Subcutaneous abdominal adipose tissue (tissue), 5 donors: ENCODE results near the gene WNK1.

ENCODE experiments used
- H3K27ac ChIP-seq: one replicate; pipeline ENCODE4 v1.7.0; 2013; ENCODE audit warnings: low read depth, mild to moderate bottlenecking, inconsistent platforms, low read length, moderate library complexity
- H3K27me3 ChIP-seq, 5 donors: one replicate each; pipeline ENCODE4 v1.7.0; 2013; ENCODE audit warnings: low read length in 5 of 5, inconsistent platforms in 1 of 5; ENCODE audit not compliant: control insufficient read depth in 5 of 5, insufficient read depth in 4 of 5
- H3K36me3 ChIP-seq, 5 donors: one replicate each; pipeline ENCODE4 v1.7.0; 2013; ENCODE audit warnings: low read length in 5 of 5; ENCODE audit not compliant: control insufficient read depth in 5 of 5, insufficient read depth in 5 of 5
- H3K4me1 ChIP-seq, 5 donors: one replicate each; pipeline ENCODE4 v1.7.0; 2013; ENCODE audit warnings: low read length in 5 of 5, mild to moderate bottlenecking in 3 of 5, moderate library complexity in 1 of 5; ENCODE audit not compliant: control insufficient read depth in 5 of 5, insufficient read depth in 5 of 5
- H3K4me3 ChIP-seq, 5 donors: one replicate each; pipeline ENCODE4 v1.7.0; 2013; ENCODE audit warnings: low read length in 5 of 5, low read depth in 1 of 5
- H3K9ac ChIP-seq, 5 donors: one replicate each; pipeline ENCODE4 v1.7.0; 2013; ENCODE audit warnings: low read length in 5 of 5, mild to moderate bottlenecking in 4 of 5, moderate library complexity in 3 of 5
- H3K9me3 ChIP-seq, 5 donors: one replicate each; pipeline ENCODE4 v1.7.0; 2013; ENCODE audit warnings: low read length in 5 of 5; ENCODE audit not compliant: control insufficient read depth in 5 of 5
- donor health status: healthy.
- donor health status: healthy.
- donor health status: healthy.
- donor health status: healthy.
- donor health status: healthy.

WNK1 gene

GRCh38 chr12:903055-903454 is 150.7 kb downstream of the WNK1 start:
- no peaks in the 10 kb centered on the region for H3K9me3 ChIP-seq
- peaks cover 43 to 91% (median 87%) of the 10 kb centered on the region in 5 donors for H3K36me3 ChIP-seq

GRCh38 chr12:904010-904414 is 151.6 kb downstream of the WNK1 start:
- Histone ChIP-seq H3K9ac (no peak overlapping the region), H3K36me3 (peaks cover 45 to 96% (median 93%) of the 10 kb centered on the region in 5 donors), H3K27ac (no peak overlapping the region), H3K27me3 (no peaks in the 10 kb centered on the region), H3K4me3 (no peak overlapping the region), H3K4me1 (peaks cover 0 to 18% (median 3%) of the 10 kb centered on the region in 5 donors), H3K9me3 (no peaks in the 10 kb centered on the region)

More at GRCh38 chr12:903055-903454, 150.7 kb downstream of the WNK1 start:
- peaks cover 0 to 13% (median 3%) of the 10 kb centered on the region in 5 donors for H3K4me1 ChIP-seq
- H3K9ac ChIP-seq = no peak overlapping the region
- H3K4me3 ChIP-seq = no peak overlapping the region
- H3K27me3 ChIP-seq = no peaks in the 10 kb centered on the region
- no peak overlapping the region for H3K27ac ChIP-seq

GRCh38 chr12:905261-906031 is 153.1 kb downstream of the WNK1 start:
- Histone ChIP-seq H3K4me1 (peaks cover 0 to 24% (median 3%) of the 10 kb centered on the region in 5 donors), H3K27me3 (no peaks in the 10 kb centered on the region), H3K9ac (no peak overlapping the region), H3K9me3 (no peaks in the 10 kb centered on the region), H3K4me3 (no peak overlapping the region), H3K36me3 (peaks cover 52 to 96% (median 89%) of the 10 kb centered on the region in 5 donors), H3K27ac (no peak overlapping the region)

- no peak overlapping the region for H3K4me3 ChIP-seq
- peaks cover 0 to 25% (median 3%) of the 10 kb centered on the region in 5 donors for H3K4me1 ChIP-seq
- no peaks in the 10 kb centered on the region for H3K9me3 ChIP-seq
- no peaks in the 10 kb centered on the region for H3K27me3 ChIP-seq
- H3K36me3 ChIP-seq = peaks cover 47 to 94% (median 86%) of the 10 kb centered on the region in 5 donors
- no peak overlapping the region for H3K9ac ChIP-seq
- H3K27ac ChIP-seq = no peak overlapping the region
Measured at GRCh38 chr12:906062-906585, 153.7 kb downstream of the WNK1 start.

GRCh38 chr12:907413-908185 is 155.2 kb downstream of the WNK1 start:
- Histone ChIP-seq H3K27me3 (no peaks in the 10 kb centered on the region), H3K4me3 (no peak overlapping the region), H3K9ac (no peak overlapping the region), H3K36me3 (peaks cover 37 to 87% (median 76%) of the 10 kb centered on the region in 5 donors), H3K9me3 (no peaks in the 10 kb centered on the region), H3K4me1 (peaks cover 0 to 38% (median 3%) of the 10 kb centered on the region in 5 donors), H3K27ac (no peak overlapping the region)

GRCh38 chr12:909861-910260 is 157.5 kb downstream of the WNK1 start:
- no peaks in the 10 kb centered on the region for H3K27me3 ChIP-seq
- no peak overlapping the region for H3K27ac ChIP-seq
- H3K4me3 ChIP-seq = no peak overlapping the region
- H3K36me3 ChIP-seq = peaks cover 26 to 87% (median 72%) of the 10 kb centered on the region in 5 donors
- no peaks in the 10 kb centered on the region for H3K9me3 ChIP-seq
- H3K9ac ChIP-seq = no peak overlapping the region
- H3K4me1 ChIP-seq = peaks cover 0 to 50% (median 7%) of the 10 kb centered on the region in 5 donors

- Histone ChIP-seq H3K27me3 (no peaks in the 10 kb centered on the region), H3K36me3 (peaks cover 23 to 87% (median 68%) of the 10 kb centered on the region in 5 donors), H3K9ac (peak overlapping the region in 1 of 5 donors; percentile 27), H3K9me3 (no peaks in the 10 kb centered on the region), H3K4me1 (peaks cover 0 to 56% (median 7%) of the 10 kb centered on the region in 5 donors), H3K27ac (no peak overlapping the region), H3K4me3 (no peak overlapping the region)
Measured at GRCh38 chr12:910416-910815, 158.0 kb downstream of the WNK1 start.

- no peak overlapping the region for H3K9ac ChIP-seq
- H3K4me3 ChIP-seq = no peak overlapping the region
- H3K36me3 ChIP-seq = peaks cover 23 to 85% (median 65%) of the 10 kb centered on the region in 5 donors
- H3K4me1 ChIP-seq = peaks cover 0 to 52% (median 4%) of the 10 kb centered on the region in 5 donors
- no peaks in the 10 kb centered on the region for H3K27me3 ChIP-seq
- H3K9me3 ChIP-seq = no peaks in the 10 kb centered on the region
- H3K27ac ChIP-seq = no peak overlapping the region
Measured at GRCh38 chr12:911191-911826, 158.9 kb downstream of the WNK1 start.

- H3K4me1 ChIP-seq = peaks cover 0 to 52% (median 4%) of the 10 kb centered on the region in 5 donors
- no peak overlapping the region for H3K4me3 ChIP-seq
- H3K9me3 ChIP-seq = no peaks in the 10 kb centered on the region
- peaks cover 23 to 85% (median 64%) of the 10 kb centered on the region in 5 donors for H3K36me3 ChIP-seq
- H3K27ac ChIP-seq = no peak overlapping the region
- H3K27me3 ChIP-seq = no peaks in the 10 kb centered on the region
- H3K9ac ChIP-seq = no peak overlapping the region
Measured at GRCh38 chr12:912466-913235, 160.3 kb downstream of the WNK1 start.
